Measurements from ENCODE around the gene KIFC1. TPM values are rescaled to one million over a fixed set of nuclear protein-coding genes. Genes with fewer than 3 reads are reported as not detected.

KIFC1 gene
- total RNA-seq, 3 donors from 2014 or later (not counting 1 experiment from before 2014, with no cell fraction given) = 2.7 to 4.6 (median 3.3) TPM

GRCh38 chr6:33390173-33390572, 1.4 kb upstream of the KIFC1 start:
- peaks cover 25 to 29% of the 10 kb centered on the region in 2 donors for H3K4me1 Mint-ChIP-seq
- Histone ChIP-seq H3K4me1 (ENCODE audit: control insufficient read depth, insufficient read depth, low read length) (peaks cover 18% of the 10 kb centered on the region), H3K36me3 (ENCODE audit: control insufficient read depth, insufficient read depth, low read length) (no peaks in the 10 kb centered on the region), H3K27ac (ENCODE audit: low read length) (peak overlapping the region; percentile 81), H3K9me3 (ENCODE audit: control insufficient read depth, insufficient read depth, low read length) (no peaks in the 10 kb centered on the region), H3K4me3 (ENCODE audit: low read length) (no peak overlapping the region), H3K27me3 (ENCODE audit: control insufficient read depth, insufficient read depth, low read length) (no peaks in the 10 kb centered on the region)
- intact Hi-C loops (cut with micrococcal nuclease) = loop anchor here (2.0 kb wide), 2 partner anchors 29 to 37 kb away; partner anchors contain the start of gene CUTA
- DNase-seq (no peak), ATAC-seq (no peak)
- no peak overlapping the region for H3K4me3 Mint-ChIP-seq
- no peaks in the 10 kb centered on the region for H3K9me3 Mint-ChIP-seq
- no CpG with 5 or more reads among the region's 2 CpGs for WGBS (ENCODE audit: insufficient coverage)
- H3K36me3 Mint-ChIP-seq = no peaks in the 10 kb centered on the region
- no peak for TF ChIP-seq CTCF (IDR thresholded peaks at IDR 0.05)
- no peaks in the 10 kb centered on the region for H3K27me3 Mint-ChIP-seq (ENCODE audit: low read depth in 2 of 2)
- peak overlapping the region; percentile 93 for H3K27ac Mint-ChIP-seq

- no peak overlapping the region for H3K4me3 ChIP-seq (ENCODE audit: low read length)
- H3K27me3 Mint-ChIP-seq (ENCODE audit: low read depth in 2 of 2) = no peaks in the 10 kb centered on the region
- H3K4me3 Mint-ChIP-seq = peak overlapping the region; percentile 92
- peaks cover 18% of the 10 kb centered on the region for H3K4me1 ChIP-seq (ENCODE audit: control insufficient read depth, insufficient read depth, low read length)
- no peaks in the 10 kb centered on the region for H3K9me3 Mint-ChIP-seq
- no peaks in the 10 kb centered on the region for H3K27me3 ChIP-seq (ENCODE audit: control insufficient read depth, insufficient read depth, low read length)
- TF ChIP-seq CTCF (IDR thresholded peaks at IDR 0.05) = no peak
- intact Hi-C loops (cut with micrococcal nuclease) = loop anchor here (1.0 to 2.0 kb wide), 8 partner anchors 19 to 157 kb away; partner anchors contain the start of genes CUTA, TAPBP and ZBTB9
- H3K36me3 ChIP-seq (ENCODE audit: control insufficient read depth, insufficient read depth, low read length) = no peaks in the 10 kb centered on the region
- H3K36me3 Mint-ChIP-seq = no peaks in the 10 kb centered on the region
- no peak for DNase-seq
- no peaks in the 10 kb centered on the region for H3K9me3 ChIP-seq (ENCODE audit: control insufficient read depth, insufficient read depth, low read length)
- 76% methylated on average over 9 of the region's 9 CpGs for WGBS (ENCODE audit: insufficient coverage)
- peak overlapping the region; percentile 93 for H3K27ac Mint-ChIP-seq
- H3K4me1 Mint-ChIP-seq = peaks cover 25 to 29% of the 10 kb centered on the region in 2 donors
- H3K27ac ChIP-seq (ENCODE audit: low read length) = peak overlapping the region; percentile 81
- ATAC-seq = no peak
Measured at GRCh38 chr6:33390767-33391277, 801 bp upstream of the KIFC1 start.

GRCh38 chr6:33391922-33392594, 435 bp downstream of the KIFC1 start:
- intact Hi-C loops (cut with micrococcal nuclease) = loop anchor here (1.0 to 2.0 kb wide), 8 partner anchors 18 to 156 kb away; partner anchors contain the start of genes CUTA, TAPBP and ZBTB9
- Mint-ChIP-seq H3K27me3 (ENCODE audit: low read depth in 2 of 2) (no peaks in the 10 kb centered on the region), H3K9me3 (no peaks in the 10 kb centered on the region), H3K4me3 (peak overlapping the region; percentile 92), H3K36me3 (no peaks in the 10 kb centered on the region), H3K27ac (peak overlapping the region; percentile 93), H3K4me1 (peaks cover 25 to 29% of the 10 kb centered on the region in 2 donors)
- no peaks in the 10 kb centered on the region for H3K36me3 ChIP-seq (ENCODE audit: control insufficient read depth, insufficient read depth, low read length)
- TF ChIP-seq CTCF (IDR thresholded peaks at IDR 0.05) = no peak
- peaks cover 18% of the 10 kb centered on the region for H3K4me1 ChIP-seq (ENCODE audit: control insufficient read depth, insufficient read depth, low read length)
- no peaks in the 10 kb centered on the region for H3K27me3 ChIP-seq (ENCODE audit: control insufficient read depth, insufficient read depth, low read length)
- peak overlapping the region; percentile 67 for H3K4me3 ChIP-seq (ENCODE audit: low read length)
- DNase-seq = peak in 1 of 2 donors; percentile 56
- peak overlapping the region; percentile 85 for H3K27ac ChIP-seq (ENCODE audit: low read length)
- H3K9me3 ChIP-seq (ENCODE audit: control insufficient read depth, insufficient read depth, low read length) = no peaks in the 10 kb centered on the region
- WGBS (ENCODE audit: insufficient coverage) = under 1% methylated on average over 26 of the region's 31 CpGs
- ATAC-seq = no peak

All from natural killer cell (primary cell).